A549 treated with AZD2906 at 1 μM for 4 hours (cell line): ENCODE data around the gene KCNG4. TPM values are rescaled to one million over a fixed set of nuclear protein-coding genes. Genes with fewer than 3 reads are reported as not detected.

Experiments used
- total RNA-seq: library from RNA; stranded (reverse); fragments of 200-300 nt; extraction: Qiagen RNA extraction; gene quantifications from 5 replicates; pipeline ENCODE4 v1.2.3, GENCODE V29; 2022

The KCNG4 gene
- not detected in 5 replicates for total RNA-seq

GRCh38 chr16:84239909-84240308 is at the start of gene KCNG4:
Gene KCNG4 (minus strand): TSS chr16:84240012. CDS start chr16:84237485, 2,527 bp downstream.

GRCh38 chr16:84190731-84191388 is 49.0 kb downstream of the KCNG4 start, which contains the start of gene ADAD2:
Gene ADAD2 (plus strand): TSS chr16:84191157. CDS start chr16:84191231, 74 bp downstream.

GRCh38 chr16:84186685-84187437 is 53.0 kb downstream of the KCNG4 start, which contains the start of gene TAF1C:
Gene TAF1C (minus strand): TSS chr16:84187057. CDS start chr16:84184988, 2,069 bp downstream.

Other genes with a start within 250 kb of the KCNG4 start
- 0.09 TPM in 1 of 5 replicates, not detected in the others for gene SLC38A8, start 197.2 kb downstream of the KCNG4 start, total RNA-seq
- gene MBTPS1, start 123.1 kb downstream of the KCNG4 start, total RNA-seq: 39.6 to 45.8 TPM (median 42.6 TPM) in 5 replicates
- 17.5 to 19.9 TPM (median 17.8 TPM) in 5 replicates for gene HSDL1, start 94.8 kb downstream of the KCNG4 start, total RNA-seq
- 0.21 to 0.48 TPM (median 0.34 TPM) in 5 replicates for gene DNAAF1, start 94.7 kb downstream of the KCNG4 start, total RNA-seq
- gene TAF1C, start 53.0 kb downstream of the KCNG4 start, total RNA-seq: 20.2 to 32.4 TPM (median 29.6 TPM) in 5 replicates
- 0.05 TPM in 1 of 5 replicates, not detected in the others for gene ADAD2, start 48.9 kb downstream of the KCNG4 start, total RNA-seq
- gene WFDC1, start 54.9 kb upstream of the KCNG4 start, total RNA-seq: 0.16 TPM in 1 of 5 replicates, not detected in the others
- gene ATP2C2, start 128.5 kb upstream of the KCNG4 start, total RNA-seq: 0.08 to 0.22 TPM (median 0.15 TPM) in 5 replicates